NCI-H748 (cell line): ENCODE data around the gene PABPN1.
A peak's percentile ranks its signal among the peaks of the same experiment; 100 is the strongest.
"Not testable (repeated sequence)": the region's sequence is repeated elsewhere in the genome, so short reads cannot be mapped to it uniquely, and the experiment has no call there.

Source experiments
- DNase-seq: peaks from one replicate; lab custom pipeline; 2025; ENCODE audit not compliant: unreplicated experiment; lab: John Stamatoyannopoulos, UW

Gene PABPN1, protein sequence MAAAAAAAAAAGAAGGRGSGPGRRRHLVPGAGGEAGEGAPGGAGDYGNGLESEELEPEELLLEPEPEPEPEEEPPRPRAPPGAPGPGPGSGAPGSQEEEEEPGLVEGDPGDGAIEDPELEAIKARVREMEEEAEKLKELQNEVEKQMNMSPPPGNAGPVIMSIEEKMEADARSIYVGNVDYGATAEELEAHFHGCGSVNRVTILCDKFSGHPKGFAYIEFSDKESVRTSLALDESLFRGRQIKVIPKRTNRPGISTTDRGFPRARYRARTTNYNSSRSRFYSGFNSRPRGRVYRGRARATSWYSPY

DNA sequence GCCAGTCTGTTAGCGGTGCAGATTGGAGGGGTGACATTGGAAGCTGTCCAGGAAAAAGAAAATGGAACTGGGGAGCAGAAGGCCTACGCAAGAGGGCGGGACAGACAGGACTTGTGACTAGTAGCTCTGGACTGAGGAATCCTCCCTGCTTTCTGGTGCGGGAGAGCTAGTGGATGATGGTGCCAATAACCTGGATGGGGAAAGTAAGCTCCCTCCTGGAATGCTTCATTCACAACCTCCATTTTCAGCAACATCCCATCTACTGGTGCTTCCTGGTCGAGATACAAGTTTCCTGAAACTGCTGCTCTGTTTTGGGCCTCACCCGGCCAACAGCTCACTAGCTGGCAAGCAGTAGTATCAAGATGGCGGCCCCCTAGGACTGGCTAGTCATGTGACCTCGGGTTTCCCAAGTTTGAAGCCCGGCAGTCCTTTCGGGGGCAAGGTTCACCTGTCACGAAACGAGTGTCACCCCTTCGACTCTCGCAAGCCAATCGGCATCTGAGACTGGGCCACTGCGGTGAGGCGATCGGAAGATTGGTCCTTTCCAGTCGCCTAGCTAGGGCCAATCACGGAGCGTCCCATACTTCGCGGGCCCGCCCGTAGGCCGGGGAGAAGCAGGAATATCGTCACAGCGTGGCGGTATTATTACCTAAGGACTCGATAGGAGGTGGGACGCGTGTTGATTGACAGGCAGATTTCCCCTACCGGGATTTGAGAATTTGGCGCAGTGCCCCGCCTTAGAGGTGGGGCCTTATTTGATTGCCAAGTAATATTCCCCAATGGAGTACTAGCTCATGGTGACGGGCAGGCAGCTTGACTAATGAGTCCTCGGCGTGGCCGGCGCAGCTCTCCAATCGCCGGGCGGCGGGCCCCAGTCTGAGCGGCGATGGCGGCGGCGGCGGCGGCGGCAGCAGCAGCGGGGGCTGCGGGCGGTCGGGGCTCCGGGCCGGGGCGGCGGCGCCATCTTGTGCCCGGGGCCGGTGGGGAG, at the start of gene PABPN1:
PABPN1 (plus strand) TSS at position 874 of the 988 bp plus-strand sequence; CDS start at position 887, 13 bp downstream.
- DNase-seq = peak; percentile 100

DNA sequence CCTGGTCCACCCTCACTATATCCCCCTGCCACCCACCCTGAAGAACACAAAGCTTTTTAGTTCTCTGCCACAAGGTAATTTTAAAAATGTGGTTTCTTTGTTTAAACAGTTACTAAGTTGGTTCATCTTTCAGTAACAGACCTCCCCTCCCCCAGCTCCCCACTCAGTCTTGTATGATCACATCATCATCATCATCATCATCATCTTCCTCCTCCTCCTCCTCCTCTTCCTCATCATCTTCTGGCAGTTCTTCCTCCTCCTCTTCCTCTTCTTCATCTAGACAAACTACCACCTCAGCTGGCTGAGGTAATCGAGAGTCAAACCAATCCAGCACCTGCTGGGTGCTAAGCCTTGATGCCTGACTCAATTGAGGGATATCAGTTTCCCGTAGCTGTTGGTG, 45.8 kb upstream of the PABPN1 start:
- no peak for DNase-seq

DNA sequence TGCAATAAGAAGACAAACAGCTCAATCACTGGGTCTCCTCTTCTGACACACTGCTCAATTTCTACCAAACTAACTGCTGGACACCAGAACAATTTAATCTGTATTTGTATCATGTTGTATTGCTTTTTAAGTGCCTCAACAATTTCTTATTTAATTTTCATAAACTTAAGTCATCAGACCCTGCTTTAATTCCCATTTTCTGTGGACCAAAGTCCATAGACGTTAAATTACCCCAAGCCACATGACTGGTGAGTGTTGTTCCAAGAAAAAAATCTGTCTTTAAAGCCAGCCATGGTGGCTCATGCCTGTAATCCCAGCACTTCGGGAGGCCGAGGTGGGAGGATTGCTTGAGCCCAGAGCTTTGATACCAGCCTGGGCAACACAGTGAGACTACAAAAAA, 44.1 kb upstream of the PABPN1 start:
- no peak for DNase-seq

DNA sequence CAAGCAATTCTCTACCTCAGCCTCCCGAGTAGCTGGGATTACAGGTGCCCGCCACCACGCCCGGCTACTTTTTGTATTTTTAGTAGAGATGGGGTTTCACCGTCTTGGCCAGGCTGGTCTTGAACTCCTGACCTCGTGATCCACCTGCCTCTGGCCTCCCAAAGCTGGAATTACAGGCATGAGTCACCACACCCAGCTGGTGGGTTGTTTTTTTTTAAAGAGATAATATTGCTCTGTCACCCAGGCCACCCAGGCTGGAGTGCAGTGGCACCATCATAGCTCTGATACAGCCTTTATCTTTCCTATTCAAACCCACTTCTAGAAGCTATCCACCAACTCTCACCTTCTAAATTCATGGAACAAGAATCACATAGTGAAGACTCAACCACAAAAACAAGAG, 43.3 kb upstream of the PABPN1 start:
- DNase-seq = not testable (repeated sequence)

DNA sequence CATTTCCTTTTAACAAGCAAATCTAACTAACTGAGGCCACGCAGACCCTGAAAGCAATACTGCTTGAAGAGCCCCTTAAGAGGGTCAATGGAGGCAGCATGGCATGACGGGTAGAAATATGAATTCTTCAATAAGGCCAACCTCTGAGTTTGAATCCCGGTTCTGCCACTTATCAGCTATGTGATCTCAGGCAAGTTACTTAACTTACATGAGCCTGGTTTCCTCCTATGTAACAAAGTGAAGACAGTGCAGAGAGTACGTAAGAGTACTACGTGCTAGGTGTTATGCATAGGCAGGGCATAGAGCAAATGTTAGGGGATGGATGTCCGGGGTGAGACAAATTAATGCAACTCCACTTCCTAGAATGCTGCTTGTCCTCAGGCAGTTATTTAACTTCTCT, 40.0 kb upstream of the PABPN1 start:
- no peak for DNase-seq

DNA sequence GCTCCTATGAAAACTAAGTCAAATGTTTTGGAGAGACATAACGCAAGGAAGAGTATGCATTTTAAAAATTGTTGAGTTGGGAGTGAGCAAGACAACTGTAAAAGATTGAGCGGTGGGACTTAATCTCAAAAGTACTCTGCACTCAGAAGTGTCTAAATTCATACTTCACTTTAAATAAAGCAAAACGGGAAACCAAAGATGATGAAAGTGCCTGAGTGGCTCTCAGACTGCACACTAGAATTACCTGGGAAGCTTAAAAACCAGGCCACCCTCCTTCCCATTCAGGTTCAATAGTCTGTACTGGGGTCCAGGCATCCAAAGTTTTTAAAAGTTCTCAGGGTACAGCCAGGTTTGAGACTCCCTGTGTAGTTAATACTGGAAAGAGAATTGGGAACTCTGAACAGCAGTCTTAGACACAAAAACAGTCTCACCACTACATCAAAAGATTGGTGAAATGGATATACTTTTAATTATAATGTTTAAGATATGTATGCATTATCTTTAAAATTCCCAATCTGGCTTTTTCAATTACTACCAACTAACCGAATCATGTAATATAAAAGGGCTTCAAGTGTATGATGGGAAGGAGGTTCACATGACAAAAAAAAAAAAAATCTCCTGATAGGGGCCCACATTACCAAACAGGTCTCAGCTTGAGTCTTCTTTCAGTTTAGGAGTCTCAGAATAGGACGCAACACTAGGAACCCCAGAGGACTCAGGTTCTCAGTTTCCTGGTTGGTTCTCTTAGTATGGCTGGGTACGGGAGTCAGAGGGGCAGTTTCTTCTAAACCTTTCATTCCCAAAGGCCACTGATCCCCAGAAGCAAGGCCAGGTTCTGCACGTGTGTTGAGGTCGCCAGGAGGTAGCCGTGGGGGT, 36.4 kb upstream of the PABPN1 start:
- no peak for DNase-seq

DNA sequence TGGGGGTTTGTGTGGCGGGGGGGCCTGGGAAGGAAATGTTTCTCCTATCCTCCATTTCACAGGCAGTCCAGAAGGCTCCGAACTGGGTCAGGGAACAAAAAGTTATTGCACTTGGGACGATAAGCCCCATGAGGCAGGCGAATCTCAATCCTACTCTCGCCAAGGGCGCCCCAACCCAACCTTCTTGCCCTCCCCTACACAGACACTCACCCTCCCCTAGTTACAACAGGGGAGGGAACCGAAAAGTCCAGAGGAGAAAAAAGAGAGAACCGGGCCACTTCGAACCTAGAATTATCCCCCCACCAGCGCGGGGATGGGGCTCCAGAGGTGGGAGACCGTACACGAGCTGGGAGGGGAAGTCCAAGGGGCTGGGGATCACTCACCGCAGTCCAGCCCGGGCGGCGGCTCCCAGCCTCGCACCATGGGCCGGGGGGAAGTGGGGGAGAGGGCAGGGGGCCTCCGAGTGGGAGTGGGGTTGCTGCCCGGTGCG, 35.7 kb upstream of the PABPN1 start:
- no peak for DNase-seq

DNA sequence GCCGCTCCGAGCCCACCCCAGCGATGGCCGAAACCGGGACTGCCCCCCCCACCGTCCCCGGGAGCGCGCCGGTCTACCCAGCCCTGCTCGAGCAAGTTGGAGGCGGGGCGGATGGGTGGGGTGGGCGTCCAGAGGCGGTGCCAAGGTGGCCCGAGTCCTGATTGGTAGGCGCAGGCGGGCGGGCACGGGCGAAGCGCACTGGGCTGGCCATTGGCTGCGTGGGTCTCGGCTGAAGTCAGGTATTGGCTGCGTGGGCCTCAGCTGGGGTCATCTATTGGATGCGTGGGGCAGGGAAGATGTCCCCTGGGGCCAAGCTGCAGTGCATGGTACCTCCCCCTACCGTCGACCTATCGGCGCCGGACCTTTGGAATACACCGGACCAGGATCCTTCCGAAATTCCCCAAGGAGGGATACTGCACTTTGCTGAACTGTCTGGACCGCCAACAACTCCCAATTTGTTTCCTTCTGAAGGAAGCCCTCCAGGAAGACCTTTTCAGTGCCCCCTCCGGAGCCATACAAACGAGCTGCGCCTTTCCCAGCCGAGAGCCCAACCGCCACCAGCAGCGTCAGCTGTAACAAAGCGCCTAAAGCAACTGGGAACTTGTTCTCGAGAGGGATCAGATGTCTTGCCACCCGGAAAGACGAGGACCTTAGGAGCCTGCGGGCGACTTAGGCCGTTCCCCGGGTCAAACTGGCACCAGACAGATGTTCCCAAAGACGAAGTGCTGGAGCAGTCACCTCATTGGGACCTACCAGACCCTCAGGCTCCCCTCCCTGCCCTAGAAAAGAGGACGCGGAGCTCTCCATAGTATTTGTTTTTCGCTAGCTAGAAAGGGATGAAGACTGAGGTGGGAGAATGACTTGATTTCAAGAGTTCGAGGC, 35.0 kb upstream of the PABPN1 start, which contains the start of gene HOMEZ:
HOMEZ (minus strand) TSS at position 113 of the 882 bp plus-strand sequence. CDS start 180 bp downstream, outside the sequence.
- DNase-seq = peak; percentile 98

DNA sequence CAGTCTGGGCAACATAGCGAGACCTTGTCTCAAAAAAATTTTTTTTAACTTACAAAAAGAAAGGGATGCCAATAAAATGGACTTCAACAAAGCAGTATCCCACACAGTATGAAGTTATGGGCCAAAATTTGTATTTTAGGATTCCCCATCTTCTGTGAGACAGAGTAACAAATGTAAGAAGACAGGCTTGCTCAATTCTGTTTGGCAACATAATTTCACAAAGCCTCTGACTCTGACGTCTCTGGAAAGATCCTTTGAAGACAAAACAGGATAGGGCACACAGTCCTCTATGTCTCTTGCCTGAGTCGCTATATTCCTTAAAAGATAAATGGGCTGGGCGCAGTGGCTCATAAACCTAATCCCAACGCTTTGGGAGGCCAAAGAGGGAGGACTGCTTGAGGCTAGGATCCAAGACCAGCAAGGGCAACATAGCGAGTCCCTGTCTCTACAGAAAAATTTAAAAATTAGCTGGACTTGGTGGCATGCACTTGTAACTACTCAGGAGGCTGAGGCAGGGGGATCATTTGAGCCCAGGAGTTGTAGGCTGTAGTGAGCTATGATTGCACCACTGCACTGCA, 34.3 kb upstream of the PABPN1 start:
- no peak for DNase-seq

DNA sequence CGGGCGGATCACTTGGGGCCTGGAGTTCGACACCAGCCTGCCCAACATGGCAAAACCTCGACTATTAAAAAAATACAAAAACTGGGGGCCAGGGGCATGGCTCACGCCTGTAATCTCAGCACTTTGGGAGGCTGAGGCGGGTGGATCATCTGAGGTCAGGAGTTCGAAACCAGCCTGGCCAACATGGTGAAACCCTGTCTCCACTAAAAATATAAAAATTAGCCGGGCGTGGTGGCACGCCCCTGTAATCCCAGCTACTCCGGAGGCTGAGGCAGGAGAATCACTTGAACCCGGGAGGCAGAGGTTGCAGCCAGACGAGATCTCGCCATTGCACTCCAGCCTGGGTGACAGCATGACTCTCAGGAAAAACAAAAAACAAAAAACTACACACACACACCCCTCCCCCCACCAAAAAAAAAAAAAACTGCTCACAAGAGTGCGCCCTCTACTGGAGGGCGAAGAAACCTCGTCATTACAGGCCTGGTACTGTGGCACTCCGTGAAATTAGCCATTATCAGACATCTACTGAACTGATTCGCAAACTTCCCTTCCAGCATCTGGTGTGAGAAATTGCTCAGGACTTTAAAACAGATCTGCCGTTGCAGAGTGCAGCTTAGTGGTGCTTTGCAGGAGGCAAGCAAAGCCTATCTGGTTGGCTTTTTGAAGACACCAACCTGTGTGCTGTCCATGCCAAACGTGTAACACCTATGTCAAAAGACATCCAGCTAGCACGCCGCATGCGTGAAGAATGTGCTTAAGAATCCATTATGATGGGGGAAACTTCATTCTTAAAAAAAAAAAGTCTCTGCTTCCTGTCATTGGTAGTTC, 26.3 kb upstream of the PABPN1 start:
- DNase-seq = peak; percentile 55

DNA sequence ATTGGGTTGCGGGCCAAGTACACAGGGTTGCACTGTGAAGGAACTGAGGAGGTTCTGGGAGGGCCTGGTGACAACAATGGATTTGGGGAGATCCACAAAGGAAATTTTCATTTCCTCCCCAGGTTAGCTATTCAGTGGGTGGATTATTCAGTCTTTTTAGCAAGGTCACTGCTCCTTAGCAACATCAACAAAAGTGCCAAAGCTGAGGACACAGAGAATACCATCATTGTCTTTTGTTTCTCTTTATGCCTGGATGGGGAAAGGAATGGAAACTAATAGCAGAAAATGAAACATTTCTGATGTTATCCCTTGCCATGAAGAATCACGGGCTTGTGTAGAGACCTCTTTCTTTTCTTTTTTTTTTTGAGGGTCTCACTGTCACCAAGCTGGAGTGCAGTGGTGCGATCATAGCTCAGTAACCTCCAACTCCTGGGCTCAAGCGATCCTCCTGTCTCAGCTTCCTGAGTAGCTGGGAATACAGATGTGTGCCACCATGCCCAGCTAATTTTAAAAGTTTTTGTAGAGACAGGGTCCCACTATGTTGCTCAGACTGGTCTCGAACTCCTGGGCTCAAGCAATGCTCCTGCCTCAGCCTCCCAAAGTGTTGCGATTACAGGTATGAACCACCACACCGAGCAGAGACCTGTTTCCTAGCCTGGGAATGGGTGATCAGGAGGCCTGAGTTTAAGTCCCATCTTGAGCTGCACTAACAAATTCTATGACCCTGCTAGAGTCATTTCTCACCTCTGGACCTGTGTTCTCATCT, 25.1 kb upstream of the PABPN1 start:
- no peak for DNase-seq

DNA sequence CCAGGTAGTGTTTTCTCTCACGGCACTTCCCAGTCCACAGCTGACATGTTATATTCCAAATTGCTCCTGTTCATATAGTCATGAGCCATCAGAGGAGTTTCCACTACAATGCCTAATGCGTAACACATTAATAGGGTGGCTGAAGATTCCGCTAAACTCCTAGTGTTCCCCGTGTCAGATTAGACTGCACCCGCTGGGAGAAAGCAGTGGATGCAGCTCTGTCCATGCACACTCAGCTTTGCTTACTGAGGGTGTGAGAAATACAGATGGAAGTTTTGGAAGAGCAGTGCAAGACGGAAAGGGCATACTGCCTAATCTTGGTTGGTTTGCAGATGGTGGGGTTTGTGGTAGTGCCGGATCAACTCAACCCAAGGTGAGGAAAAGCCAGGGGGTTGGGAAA, 24.2 kb upstream of the PABPN1 start:
- DNase-seq = no peak

DNA sequence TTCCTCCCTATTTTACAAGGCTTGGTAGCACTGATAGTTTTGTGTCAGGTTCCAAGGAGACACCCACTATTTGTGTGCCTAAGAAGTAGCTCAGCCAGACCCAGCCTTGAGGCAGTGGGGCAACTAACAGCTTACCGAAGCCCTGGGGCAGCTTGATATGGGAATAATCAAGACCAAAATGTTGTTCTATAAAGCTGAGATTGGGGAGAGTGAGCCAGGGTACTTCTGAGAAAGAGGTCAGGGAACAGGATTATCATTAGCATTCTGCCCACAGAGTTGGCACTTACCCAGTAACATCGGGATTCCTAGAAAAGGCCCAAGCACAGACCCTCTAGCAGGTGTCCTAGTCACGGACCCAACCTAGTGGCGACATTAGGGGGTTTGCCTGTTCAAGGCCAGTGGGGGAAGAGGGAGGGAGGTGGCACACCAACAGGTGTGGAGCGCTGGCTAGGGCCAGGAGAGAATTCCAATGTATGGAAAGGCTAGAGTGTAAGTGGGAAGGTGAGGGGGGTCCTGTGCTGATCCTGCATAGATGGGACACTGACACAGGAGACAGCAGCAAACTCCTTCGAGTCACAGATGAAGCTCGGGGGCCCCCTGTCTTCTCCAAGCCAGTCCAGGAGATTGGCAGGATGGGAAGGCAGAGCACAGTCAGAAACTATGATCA, 23.5 kb upstream of the PABPN1 start:
- DNase-seq = no peak

DNA sequence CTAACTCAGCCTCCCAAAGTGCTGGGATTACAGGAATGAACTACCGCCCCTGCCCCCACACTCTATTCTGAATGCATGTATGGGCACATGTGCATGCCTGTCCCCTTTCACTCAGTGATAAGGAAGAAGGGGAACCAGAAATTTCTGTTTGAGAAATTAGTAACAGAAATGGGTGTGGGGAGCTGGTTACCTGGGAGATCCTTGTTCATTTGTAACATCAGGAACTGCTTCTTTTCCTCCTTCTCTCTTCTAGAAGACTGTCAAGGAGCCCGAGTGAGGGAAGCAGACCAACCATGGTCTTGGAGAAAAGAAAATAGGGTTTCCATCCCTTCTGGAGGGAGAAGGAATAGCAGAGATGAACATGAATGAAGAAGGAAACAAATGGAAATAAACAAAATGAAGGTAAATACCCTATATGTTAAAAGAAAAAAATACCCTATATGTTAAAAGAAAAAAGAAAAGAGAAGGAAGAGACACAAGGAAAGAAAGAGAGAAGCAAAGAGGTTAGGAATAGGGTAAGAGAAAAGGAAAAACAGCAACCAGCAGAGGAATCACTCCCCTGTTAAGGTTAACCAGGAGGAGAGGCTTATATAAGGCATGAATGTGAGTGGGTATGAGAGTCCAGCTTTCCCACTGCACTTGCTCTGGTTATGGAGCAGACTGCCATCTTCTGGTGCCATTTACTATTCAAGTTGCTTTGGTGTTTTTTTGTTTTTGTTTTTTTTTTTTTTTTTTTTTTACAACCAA, 21.9 kb upstream of the PABPN1 start:
- peak; percentile 43 for DNase-seq

DNA sequence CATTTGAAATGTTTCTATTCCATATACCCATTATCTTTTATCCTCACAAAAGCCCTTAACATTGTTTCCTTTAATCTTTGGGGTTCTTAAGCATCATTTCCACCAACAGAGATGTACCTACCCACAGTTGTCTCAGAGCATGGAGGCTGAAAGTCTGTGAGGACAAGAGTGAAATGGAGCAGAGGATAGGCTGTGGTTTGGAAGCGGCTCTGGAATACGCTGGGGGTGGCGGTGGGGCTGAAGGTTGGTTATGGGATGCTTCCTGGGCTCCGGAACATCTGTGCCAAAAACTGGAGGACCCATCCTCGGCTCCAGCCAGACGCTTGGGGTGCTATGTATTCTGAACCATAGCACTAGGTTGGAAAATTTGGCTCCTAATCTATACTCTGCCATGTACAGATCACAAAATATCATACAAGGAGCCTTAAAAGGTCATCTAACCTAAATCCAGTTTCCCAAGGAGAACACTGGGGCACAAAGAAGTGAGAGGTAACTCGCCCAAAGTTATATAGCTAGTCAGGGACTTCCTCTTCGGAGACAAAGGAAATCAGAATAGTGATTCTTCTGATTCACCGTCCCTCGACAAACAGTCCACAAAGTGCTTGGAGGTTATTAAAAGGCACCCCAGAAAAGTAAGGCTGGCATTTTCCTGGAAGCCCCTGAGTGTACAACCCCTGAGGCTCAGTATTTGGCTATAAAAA, 21.1 kb upstream of the PABPN1 start:
- DNase-seq = no peak

DNA sequence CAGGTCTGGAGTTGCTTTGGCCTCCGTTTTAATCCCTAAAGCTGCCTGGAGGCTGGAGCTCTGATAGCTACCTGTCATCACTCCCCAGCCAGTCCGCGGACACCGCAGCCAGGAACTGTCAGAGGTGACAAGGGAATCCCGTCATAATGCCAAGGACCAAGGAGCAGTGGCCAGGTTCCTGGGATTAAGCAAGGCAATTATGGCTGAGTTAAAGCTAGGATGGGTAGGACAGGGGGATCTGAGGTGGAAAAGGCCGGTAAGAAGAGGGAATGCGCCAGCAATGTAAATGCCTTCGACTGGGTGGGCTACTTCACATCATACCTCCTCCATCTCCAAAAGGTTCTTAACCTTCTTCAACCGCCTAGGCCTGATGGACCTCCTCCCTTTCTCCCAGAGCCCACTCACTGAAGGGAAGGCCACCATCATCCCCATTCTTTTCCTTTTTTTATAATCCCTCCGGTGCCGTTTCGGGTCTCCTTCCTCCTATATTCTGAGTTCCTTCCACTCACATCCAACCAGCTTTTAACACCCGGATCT, 20.5 kb upstream of the PABPN1 start:
- peak; percentile 58 for DNase-seq
